K562 (cell line): ENCODE measurements around the gene ADAMTS14. TPM values are rescaled to one million over a fixed set of nuclear protein-coding genes. Genes with fewer than 3 reads are reported as not detected.

Source experiments
- CBX3 ChIP-seq, 2 experiments: IDR thresholded peaks; 1 replicate in 1 of 2; 2 replicates in 1 of 2; pipeline ENCODE4 v1.6.1; 2012; ENCODE audit warnings: inconsistent platforms in 2 of 2, low read length in 2 of 2, borderline replicate concordance in 1 of 2, control low read depth in 1 of 2
- CHCHD3 ChIP-seq: fragments of 250-450 bp; sonication (Bioruptor Pico); IDR thresholded peaks from 2 replicates; pipeline ENCODE4 v2.1.2; 2022; ENCODE audit warnings: mild to moderate bottlenecking
- EP300 ChIP-seq: IDR thresholded peaks from 2 replicates; pipeline ENCODE4 v1.6.1; 2012; ENCODE audit warnings: low read length, improper control_type of control experiment
- FOXO4 ChIP-seq: fragments of 450-650 bp; formaldehyde crosslinking; IDR thresholded peaks from 2 replicates; pipeline ENCODE4 v1.4.0; 2020; ENCODE audit warnings: mild to moderate bottlenecking, moderate library complexity
- GABPB2 ChIP-seq: fragments of 250-450 bp; sonication (Bioruptor Pico); conservative IDR thresholded peaks from 2 replicates; pipeline ENCODE4 v1.5.1; 2021; ENCODE audit warnings: mild to moderate bottlenecking
- HNRNPL ChIP-seq: fragments of 200-400 bp; formaldehyde crosslinking; IDR thresholded peaks from 2 replicates; pipeline ENCODE4 v1.6.1; 2017; ENCODE audit warnings: low read depth, mild to moderate bottlenecking, low read length
- JUNB ChIP-seq: fragments of 450-650 bp; formaldehyde crosslinking; conservative IDR thresholded peaks from 2 replicates; pipeline ENCODE4 v1.4.0; 2020; ENCODE audit warnings: mild to moderate bottlenecking
- MIER1 ChIP-seq: fragments of 450-650 bp; IDR thresholded peaks from 2 replicates; pipeline ENCODE4 v1.6.1; 2016; ENCODE audit warnings: antibody characterized with exemption, mild to moderate bottlenecking, low read depth
- NR4A1 ChIP-seq, 2 experiments: fragments of 250-450 bp in 1 of 2; fragments of 450-650 bp in 1 of 2; sonication (Bioruptor Pico) in 1 of 2; IDR thresholded peaks; 2 replicates each; pipeline versions ENCODE4 v1.4.0 to v1.6.1; 2016 to 2020; ENCODE audit warnings: mild to moderate bottlenecking in 2 of 2, missing compliant biosample characterization in 1 of 2, missing genetic modification characterization in 1 of 2, moderate library complexity in 1 of 2
- PHF8 ChIP-seq: fragments of 200-600 bp; sonication (generic); IDR thresholded peaks from 2 replicates; pipeline ENCODE4 v1.6.1; 2012; ENCODE audit warnings: mixed run types, mild to moderate bottlenecking, inconsistent platforms, low read length, moderate library complexity, borderline replicate concordance
- POLR2AphosphoS5 ChIP-seq: IDR thresholded peaks from 2 replicates; pipeline ENCODE4 v1.6.1; 2011; ENCODE audit warnings: mild to moderate bottlenecking, low read depth, low read length, moderate library complexity; ENCODE audit not compliant: control insufficient read depth, insufficient read depth
- PTTG1 ChIP-seq: fragments of 450-650 bp; IDR thresholded peaks from 2 replicates; pipeline ENCODE4 v1.6.1; 2016; ENCODE audit warnings: low read depth, mild to moderate bottlenecking, missing genetic modification characterization, missing compliant biosample characterization
- TFAP4 ChIP-seq: sonication (generic); formaldehyde crosslinking; IDR thresholded peaks from 2 replicates; pipeline ENCODE4 v1.8.0; 2022; ENCODE audit warnings: missing genetic modification reagents, mild to moderate bottlenecking, moderate library complexity, borderline replicate concordance
- TRIM24 ChIP-seq, 2 experiments: fragments of 450-650 bp; IDR thresholded peaks; 2 replicates each; pipeline ENCODE4 v1.6.1; 2016
- TRIM28 ChIP-seq: fragments of 450-650 bp; IDR thresholded peaks from 2 replicates; pipeline ENCODE4 v1.6.1; 2017
- USF2 ChIP-seq: sonication (generic); formaldehyde crosslinking; IDR thresholded peaks from 2 replicates; pipeline ENCODE4 v1.5.0; 2020; ENCODE audit warnings: missing genetic modification reagents
- ZNF143 ChIP-seq: sonication (generic); formaldehyde crosslinking; IDR thresholded peaks from 2 replicates; pipeline ENCODE4 v1.9.0; 2022; ENCODE audit warnings: mild to moderate bottlenecking, missing genetic modification reagents
- ZNF175 ChIP-seq: fragments of 200-800 bp; sonication (Bioruptor generic); IDR thresholded peaks from 2 replicates; pipeline ENCODE4 v1.6.1; 2016; ENCODE audit warnings: low read depth, mild to moderate bottlenecking, missing genetic modification characterization, missing compliant biosample characterization
- ZNF408 ChIP-seq: fragments of 250-450 bp; sonication (Bioruptor Pico); IDR thresholded peaks from 2 replicates; pipeline ENCODE4 v1.4.0; 2020; ENCODE audit warnings: low read depth, mild to moderate bottlenecking, moderate library complexity
- ZNF507 ChIP-seq: conservative IDR thresholded peaks from 2 replicates; pipeline ENCODE4 v1.6.1; 2017; ENCODE audit warnings: missing genetic modification characterization, missing compliant biosample characterization
- ZNF589 ChIP-seq: fragments of 200-800 bp; sonication (Bioruptor generic); IDR thresholded peaks from 2 replicates; pipeline ENCODE4 v1.6.1; 2016; ENCODE audit warnings: low read depth, missing genetic modification characterization, missing compliant biosample characterization
- polyA plus RNA-seq, 8 experiments: library from polyadenylated mRNA; depleted of rRNA in 4 of 8; stranded (reverse) in 5 of 8; unstranded in 3 of 8; fragments of >200 nt; fragmentation: Nextera tagmentation in 2 of 8; fragmentation: Illumina TruSeq in 1 of 8; extraction: Ambion mirVana in 2 of 8; extraction: Trizol in 1 of 8; gene quantifications; 2 replicates each; pipeline versions ENCODE4 v1.2.1 to v1.2.3, GENCODE V29; 2011 to 2014; ENCODE audit warnings: inconsistent platforms in 1 of 8, missing spikeins in 1 of 8
- total RNA-seq, 7 experiments: library from RNA; depleted of rRNA in 6 of 7; stranded (reverse); fragments of >200 nt in 6 of 7; fragmentation: Illumina TruSeq in 2 of 7; extraction: Trizol in 2 of 7; gene quantifications; 2 replicates each; pipeline versions ENCODE4 v1.2.1 to v1.2.3, GENCODE V29; 2011 to 2021; ENCODE audit warnings: low replicate concordance in 1 of 7
- TF ChIP-seq, protein P1 (sequence below): fragments of 450-650 bp; IDR thresholded peaks from 2 replicates; pipeline ENCODE4 v1.6.1; 2016; ENCODE audit warnings: low read depth, mild to moderate bottlenecking, moderate library complexity

Gene ADAMTS14
- total and polyA plus RNA-seq, 9 of the 15 experiments (the other 6 are each of a cell fraction or from before 2014, with no cell fraction given): 0.04 to 37.4 (median 15.9) TPM

- TF ChIP-seq TRIM28: no peak
- TF ChIP-seq MIER1: no peak
- TF ChIP-seq PTTG1 (tag): no peak
- TF ChIP-seq ZNF507 (tag): no peak
- peak; percentile 53; the same call in 1 of the 2 replicates for TF ChIP-seq POLR2AphosphoS5
- TF ChIP-seq TFAP4 (CRISPR knock-in tag): peak; percentile 54
- no peak for TF ChIP-seq CHCHD3 (CRISPR knock-in tag)
- 0 out of 2 replicates have a peak, but pooled peaks have one; percentile 26 for TF ChIP-seq ZNF143
- no peak for TF ChIP-seq HNRNPL
- peak; percentile 74; the same call in 1 of the 2 replicates for TF ChIP-seq ZNF175 (CRISPR knock-in tag)
- TF ChIP-seq CBX3 (IDR thresholded peaks at IDR 0.05; ENCODE audit: borderline replicate concordance in 1 of 2, low read length in 2 of 2): peak in 1 of 2 experiments; percentile 55; a peak in 1 of 3 replicates
- peak; percentile 38; the same call in 1 of the 2 replicates for TF ChIP-seq ZNF589 (CRISPR knock-in tag)
- TF ChIP-seq EP300: peak; percentile 58; the same call in 1 of the 2 replicates
- TF ChIP-seq NR4A1 (CRISPR knock-in tag; IDR thresholded peaks at IDR 0.05): no peak
- 0 out of 2 replicates have a peak, but pooled peaks have one; percentile 27 for TF ChIP-seq NR4A1 (tag; IDR thresholded peaks at IDR 0.05)
- TF ChIP-seq PHF8: no peak
- TF ChIP-seq ZNF408 (CRISPR knock-in tag): no peak
- no peak for TF ChIP-seq FOXO4 (CRISPR knock-in tag)
- no peak for TF ChIP-seq GABPB2 (CRISPR knock-in tag)
- peak; percentile 37 to 66; a peak in 2 of 4 replicates for TF ChIP-seq TRIM24 (IDR thresholded peaks at IDR 0.05)
- TF ChIP-seq, protein P1, sequence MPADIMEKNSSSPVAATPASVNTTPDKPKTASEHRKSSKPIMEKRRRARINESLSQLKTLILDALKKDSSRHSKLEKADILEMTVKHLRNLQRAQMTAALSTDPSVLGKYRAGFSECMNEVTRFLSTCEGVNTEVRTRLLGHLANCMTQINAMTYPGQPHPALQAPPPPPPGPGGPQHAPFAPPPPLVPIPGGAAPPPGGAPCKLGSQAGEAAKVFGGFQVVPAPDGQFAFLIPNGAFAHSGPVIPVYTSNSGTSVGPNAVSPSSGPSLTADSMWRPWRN: 0 out of 2 replicates have a peak, but pooled peaks have one; percentile 17
- no peak for TF ChIP-seq USF2
- TF ChIP-seq JUNB (CRISPR knock-in tag): no peak
Measured at GRCh38 chr10:70715853-70716795, 43.8 kb downstream of the ADAMTS14 start (continued).
